Gastrocnemius medialis (tissue), 4 donors: ENCODE results near the gene ADORA1. TPM values are rescaled to one million over a fixed set of nuclear protein-coding genes. Genes with fewer than 3 reads are reported as not detected.

Experiments used
- ATAC-seq, 2 donors: fragments of 150-250 bp; one replicate each; pipeline ENCODE4 v1.9.1; 2016
- DNase-seq, 2 donors: peaks; one replicate each; pipeline ENCODE4 v3.0.0-alpha.2; 2019
- H3K27ac ChIP-seq, 4 donors: fragments of 200-600 bp; sonication (generic); 1 replicate in 1 of 4; 2 replicates in 3 of 4; pipeline ENCODE4 v1.5.1; 2016 to 2018; ENCODE audit warnings: mild to moderate bottlenecking in 2 of 4, moderate library complexity in 1 of 4
- H3K27me3 ChIP-seq, 3 donors: fragments of 200-600 bp; sonication (generic) in 2 of 3; 1 replicate in 1 of 3; 2 replicates in 2 of 3; pipeline versions ENCODE4 v1.5.1 to v1.6.0; 2016 to 2019; ENCODE audit warnings: mild to moderate bottlenecking in 1 of 3, moderate library complexity in 1 of 3
- H3K36me3 ChIP-seq, 2 donors: fragments of 200-600 bp; sonication (generic) in 1 of 2; one replicate each; pipeline ENCODE4 v1.5.1; 2017 to 2018
- H3K4me1 ChIP-seq, 2 donors: fragments of 200-600 bp; sonication (generic) in 1 of 2; one replicate each; pipeline ENCODE4 v1.5.1; 2016 to 2017; ENCODE audit warnings: mild to moderate bottlenecking in 2 of 2
- H3K4me3 ChIP-seq, 4 donors: fragments of 200-600 bp; sonication (generic) in 3 of 4; 1 replicate in 1 of 4; 2 replicates in 3 of 4; pipeline ENCODE4 v1.5.1; 2016 to 2019; ENCODE audit warnings: mild to moderate bottlenecking in 2 of 4
- H3K9me3 ChIP-seq, 3 donors: fragments of 200-600 bp; sonication (generic) in 2 of 3; 1 replicate in 1 of 3; 2 replicates in 2 of 3; pipeline ENCODE4 v1.5.1; 2016 to 2019
- CTCF ChIP-seq, 5 experiments: fragments of 450-650 bp in 3 of 5; fragments of 200-600 bp in 2 of 5; sonication (generic) in 2 of 5; IDR thresholded peaks in 4 of 5; conservative IDR thresholded peaks in 1 of 5; 1 replicate in 4 of 5; 2 replicates in 1 of 5; pipeline ENCODE4 v1.5.1; 2016 to 2019; ENCODE audit warnings: antibody characterized with exemption in 5 of 5, mild to moderate bottlenecking in 3 of 5, moderate library complexity in 3 of 5
- POLR2A ChIP-seq, 2 donors: fragments of 450-650 bp; IDR thresholded peaks; one replicate each; pipeline ENCODE4 v1.6.1; 2017; ENCODE audit warnings: antibody characterized with exemption in 2 of 2, mild to moderate bottlenecking in 2 of 2, moderate library complexity in 2 of 2
- in situ Hi-C, 4 donors: fragments of 200-750 bp; cut with MboI; loops; one replicate each; pipeline versions ENCODE4 v1.15.0 to v1.8.0; 2017; ENCODE audit warnings: low sequenced_read_pairs in 4 of 4
- intact Hi-C: fragments of 100-400 bp; cut with DNase I; formaldehyde crosslinking; loops from one replicate; pipeline ENCODE4 v1.15.1; 2023; ENCODE audit warnings: low total_unique reads
- total RNA-seq, 4 donors: library from RNA; depleted of rRNA; stranded (reverse); fragments of >200 nt; gene quantifications; one replicate each; pipeline versions ENCODE4 v1.1.0 to v1.2.3, GENCODE V29; 2016

Gene ADORA1
- total RNA-seq, 4 donors from 2014 or later: 0.25 to 5.6 (median 1.7) TPM

GRCh38 chr1:203181586-203182386, 54.3 kb downstream of the ADORA1 start:
- Histone ChIP-seq H3K27ac (no peak overlapping the region), H3K27me3 (no peaks in the 10 kb centered on the region), H3K36me3 (no peaks in the 10 kb centered on the region), H3K9me3 (no peaks in the 10 kb centered on the region), H3K4me3 (no peak overlapping the region), H3K4me1 (peaks cover 12 to 23% of the 10 kb centered on the region in 2 donors)
- in situ Hi-C loops (no loop called here), intact Hi-C loops (no loop called here)
- DNase-seq: no peak
- TF ChIP-seq POLR2A (IDR thresholded peaks at IDR 0.05): no peak
- no peak for TF ChIP-seq CTCF (IDR thresholded peaks at IDR 0.05 in 4 of 5, conservative IDR thresholded peaks at IDR 0.05 in 1 of 5)
- no peak for ATAC-seq

- H3K36me3 ChIP-seq: no peaks in the 10 kb centered on the region
- no peaks in the 10 kb centered on the region for H3K27me3 ChIP-seq
- peaks cover 15 to 23% of the 10 kb centered on the region in 2 donors for H3K4me1 ChIP-seq
- ATAC-seq (no peak), DNase-seq (no peak)
- H3K4me3 ChIP-seq: no peak overlapping the region
- intact Hi-C loops (no loop called here), in situ Hi-C loops (no loop called here)
- no peak for TF ChIP-seq POLR2A (IDR thresholded peaks at IDR 0.05)
- no peak for TF ChIP-seq CTCF (IDR thresholded peaks at IDR 0.05 in 4 of 5, conservative IDR thresholded peaks at IDR 0.05 in 1 of 5)
- H3K27ac ChIP-seq: no peak overlapping the region
- no peaks in the 10 kb centered on the region for H3K9me3 ChIP-seq
Measured at GRCh38 chr1:203182387-203182953, 54.9 kb downstream of the ADORA1 start.

- ATAC-seq (no peak), DNase-seq (no peak)
- Histone ChIP-seq H3K4me1 (peaks cover 8 to 12% of the 10 kb centered on the region in 2 donors), H3K9me3 (no peaks in the 10 kb centered on the region), H3K27me3 (no peaks in the 10 kb centered on the region), H3K36me3 (no peaks in the 10 kb centered on the region), H3K27ac (no peak overlapping the region), H3K4me3 (no peak overlapping the region)
- intact Hi-C loops (no loop called here), in situ Hi-C loops (no loop called here)
- TF ChIP-seq POLR2A (IDR thresholded peaks at IDR 0.05) (no peak), CTCF (IDR thresholded peaks at IDR 0.05 in 4 of 5, conservative IDR thresholded peaks at IDR 0.05 in 1 of 5) (no peak)
Measured at GRCh38 chr1:203183828-203184227, 56.3 kb downstream of the ADORA1 start.

- H3K9me3 ChIP-seq: no peaks in the 10 kb centered on the region
- DNase-seq: no peak
- H3K27ac ChIP-seq: no peak overlapping the region
- intact Hi-C loops: no loop called here
- H3K4me3 ChIP-seq: no peak overlapping the region
- ATAC-seq: no peak
- H3K27me3 ChIP-seq: no peaks in the 10 kb centered on the region
- no peaks in the 10 kb centered on the region for H3K36me3 ChIP-seq
- TF ChIP-seq CTCF (IDR thresholded peaks at IDR 0.05 in 4 of 5, conservative IDR thresholded peaks at IDR 0.05 in 1 of 5) (no peak), POLR2A (IDR thresholded peaks at IDR 0.05) (no peak)
- in situ Hi-C loops: no loop called here
- H3K4me1 ChIP-seq: peaks cover 8 to 12% of the 10 kb centered on the region in 2 donors
Measured at GRCh38 chr1:203184467-203184866, 56.9 kb downstream of the ADORA1 start.
